Activated effector memory CD4-positive, alpha-beta T cell treated with anti-CD3 and anti-CD28 coated beads, Interleukin-2, amount 50 U/mL, for 16 hours (primary cell): ENCODE data around the gene DACT3.

ENCODE experiments used
- DNase-seq: peaks from one replicate; pipeline ENCODE4 v3.0.0-alpha.2; 2020

The DACT3 gene

DNA sequence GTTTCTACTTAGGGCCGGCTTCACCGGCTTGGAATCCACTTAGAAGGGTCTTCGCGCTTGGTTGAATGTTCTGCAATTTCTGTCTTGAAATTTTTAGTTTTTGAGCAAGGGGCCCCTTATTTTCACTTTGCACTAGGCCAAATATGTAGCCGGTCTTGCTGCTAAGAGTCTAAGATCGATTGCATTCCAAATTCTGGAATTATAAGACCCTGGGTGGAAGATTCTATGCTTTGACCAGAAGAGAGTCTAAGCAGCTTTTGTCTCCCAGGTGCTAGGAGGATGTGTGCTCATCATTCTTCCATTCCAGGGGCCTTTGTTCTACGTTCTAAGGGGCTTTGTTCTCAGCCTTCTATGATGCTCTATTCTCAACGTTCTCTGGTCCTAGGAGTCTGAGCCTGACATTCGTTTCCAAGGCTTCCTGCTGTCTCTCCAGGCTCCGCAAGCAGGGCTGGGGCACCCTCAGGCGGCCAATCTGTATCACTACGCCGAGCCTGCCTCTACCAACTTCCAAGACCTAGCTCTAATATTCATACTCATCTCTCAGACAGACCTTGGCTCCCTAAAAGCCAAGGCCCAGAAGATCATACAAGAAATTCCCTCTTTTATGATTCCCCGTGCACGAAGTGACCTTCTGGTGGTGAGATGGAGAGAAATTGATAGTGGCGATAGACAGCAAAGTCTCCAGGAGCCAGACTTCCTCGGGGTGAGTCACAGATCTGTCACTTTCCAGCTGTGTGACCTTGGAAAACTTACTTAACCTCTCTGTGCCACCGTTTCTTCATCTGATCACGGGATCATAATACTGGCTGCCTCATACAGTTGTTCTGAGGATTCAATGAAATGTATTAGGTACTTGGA is 982 bp upstream of the DACT3 start:
- DNase-seq: peak; percentile 90

DNA sequence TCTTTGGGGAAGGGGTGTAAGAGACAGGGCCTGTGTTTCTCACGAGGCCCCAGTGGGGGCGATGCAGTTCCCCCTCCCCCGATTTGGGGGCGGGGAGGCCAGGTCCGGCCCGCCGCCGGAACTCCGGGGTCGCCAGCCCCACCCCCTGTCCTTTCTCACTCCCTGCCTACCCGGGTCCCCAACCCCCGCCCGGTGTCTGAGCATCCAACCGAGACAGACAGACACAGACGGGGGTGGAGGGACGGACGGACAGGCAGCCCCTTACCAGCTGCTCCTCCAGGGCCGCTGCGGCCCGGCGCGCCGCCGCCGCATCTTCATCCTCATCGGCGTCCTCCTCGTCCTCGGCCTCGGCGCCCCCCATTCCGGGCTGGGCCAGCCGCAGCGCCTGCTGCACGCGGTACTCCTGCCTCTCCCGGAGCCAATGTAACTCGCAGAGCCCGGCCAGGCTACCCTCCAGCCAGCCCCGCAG is 397 bp downstream of the DACT3 start:
- DNase-seq: peak; percentile 70

DNA sequence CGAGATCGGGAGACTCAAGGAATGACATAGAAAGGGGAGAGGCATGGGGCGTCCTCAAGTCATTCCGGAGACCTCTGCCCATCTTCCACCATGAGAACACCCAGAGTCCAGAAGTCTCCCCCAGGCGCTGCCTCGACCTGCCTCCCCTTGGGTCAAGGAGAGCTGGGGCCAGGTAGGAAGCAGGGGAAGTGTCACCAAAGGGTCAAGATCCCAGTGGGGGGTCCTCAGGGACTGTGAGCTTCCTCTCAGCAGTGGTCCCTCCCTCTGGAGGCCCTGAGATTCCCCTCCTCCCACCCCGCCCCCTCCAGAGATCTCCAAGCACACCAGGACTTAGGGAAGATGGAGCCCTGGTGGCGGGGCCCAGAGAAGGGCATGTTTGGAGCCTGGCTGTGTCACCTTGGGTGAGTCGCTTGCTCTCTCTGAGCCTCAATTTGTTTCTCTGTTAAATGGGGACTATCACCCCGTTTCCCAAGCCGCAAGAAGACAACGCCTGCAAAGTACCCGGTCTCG is 919 bp downstream of the DACT3 start:
- DNase-seq: no peak

DNA sequence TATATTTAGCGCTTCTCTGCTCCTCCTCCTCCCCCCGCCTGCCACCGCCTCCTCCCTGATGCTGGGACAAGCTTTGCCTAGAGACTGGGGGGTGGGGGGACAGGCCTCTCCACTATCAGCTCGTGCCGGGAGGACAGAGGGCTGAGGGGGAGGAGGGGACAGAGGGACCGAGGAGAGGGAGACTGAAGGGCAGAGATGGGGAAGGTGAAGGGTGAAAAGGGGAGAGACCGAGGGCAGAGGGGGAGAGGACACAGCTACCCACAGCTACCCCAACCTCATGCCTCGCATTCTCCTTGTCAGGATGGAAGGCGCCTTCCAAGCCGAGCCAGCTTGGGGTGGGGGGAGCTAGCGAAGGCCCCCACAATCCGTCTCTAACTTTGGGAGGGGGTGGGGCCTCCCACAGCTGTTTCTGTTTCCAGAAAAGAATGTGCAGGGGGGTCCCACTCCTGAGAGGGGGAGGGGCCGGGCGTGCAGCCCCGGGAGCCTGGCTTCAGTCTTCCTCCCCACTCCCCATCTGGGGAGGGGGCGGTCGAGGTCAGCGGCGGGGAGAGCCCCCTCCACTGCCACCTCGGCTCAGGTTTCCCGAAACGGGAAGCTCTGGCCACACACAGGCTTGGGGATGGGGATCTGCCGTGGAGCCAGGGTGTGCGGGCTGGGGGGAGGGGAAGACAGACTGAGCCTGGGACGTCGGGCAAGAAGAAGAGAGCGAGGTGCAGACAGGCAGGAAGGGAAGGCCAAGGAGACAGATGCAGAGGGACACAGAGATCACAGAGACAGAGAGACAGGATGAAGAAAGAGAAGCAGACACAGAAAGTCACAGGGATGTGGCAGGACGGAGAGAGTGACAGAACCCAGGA is 1.6 kb downstream of the DACT3 start:
- no peak for DNase-seq

DNA sequence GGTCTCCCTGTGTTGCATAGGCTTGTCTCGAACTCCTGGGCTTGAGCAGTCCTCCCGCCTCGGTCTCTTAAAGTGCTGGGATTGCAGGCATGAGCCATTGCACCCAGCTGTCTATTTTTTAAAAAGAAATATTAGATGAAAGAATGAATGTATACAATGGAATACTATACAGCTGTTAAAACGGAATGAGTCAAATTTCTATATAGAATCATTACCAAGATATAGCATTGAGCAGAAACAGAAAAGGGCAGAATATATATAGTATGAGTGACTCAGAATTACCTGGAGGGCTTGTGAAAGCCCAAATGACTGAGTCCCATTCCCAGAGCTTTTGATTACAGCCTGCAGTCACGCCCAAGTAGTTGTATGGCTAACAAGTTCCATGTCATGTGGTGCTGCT is 4.4 kb downstream of the DACT3 start:
- no peak for DNase-seq

DNA sequence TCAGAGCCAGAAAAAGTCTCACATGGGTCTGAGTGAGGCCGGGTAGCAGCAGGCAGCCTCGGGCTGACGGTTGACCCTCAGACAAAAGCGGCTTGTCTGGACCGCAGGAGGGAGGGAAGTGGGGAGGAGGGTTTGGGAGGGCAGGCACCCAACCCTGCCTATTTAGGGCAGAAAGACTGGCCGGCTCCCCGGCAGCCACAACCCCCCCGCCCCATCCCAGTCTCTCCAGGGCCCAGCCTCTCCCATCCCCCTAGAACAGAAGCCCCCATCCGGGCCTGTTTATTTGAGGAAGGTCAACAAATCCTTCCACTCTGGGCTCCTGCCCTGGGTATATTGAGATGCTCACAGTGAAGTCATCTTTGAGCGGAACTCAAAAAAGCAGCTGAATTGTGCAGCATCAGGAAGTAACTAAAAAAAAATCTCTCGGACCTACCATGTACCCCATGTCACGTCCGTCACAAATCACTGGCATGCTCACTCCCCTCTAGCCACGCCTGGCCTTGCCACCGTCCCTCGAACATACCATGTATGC is 6.3 kb downstream of the DACT3 start:
- no peak for DNase-seq

DNA sequence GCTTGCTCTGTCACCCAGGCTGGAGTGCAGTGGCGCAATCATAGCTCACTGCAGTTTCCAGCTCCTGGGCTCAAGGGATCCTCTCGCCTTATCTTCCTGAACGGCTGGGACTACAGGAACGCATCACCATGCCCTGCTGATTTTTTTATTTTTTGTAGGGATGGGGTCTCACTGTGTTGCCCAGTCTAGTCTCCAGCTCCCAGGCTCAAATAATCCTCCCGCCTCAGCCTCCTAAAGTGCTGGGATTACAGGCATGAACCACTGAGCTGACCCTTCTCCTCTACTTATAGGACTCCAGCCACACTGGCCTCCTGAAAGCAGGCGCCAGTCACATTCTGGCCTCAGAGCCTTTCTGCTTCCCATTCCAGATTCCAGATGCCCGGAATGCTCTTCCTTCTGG is 10.5 kb downstream of the DACT3 start:
- DNase-seq: no peak

DNA sequence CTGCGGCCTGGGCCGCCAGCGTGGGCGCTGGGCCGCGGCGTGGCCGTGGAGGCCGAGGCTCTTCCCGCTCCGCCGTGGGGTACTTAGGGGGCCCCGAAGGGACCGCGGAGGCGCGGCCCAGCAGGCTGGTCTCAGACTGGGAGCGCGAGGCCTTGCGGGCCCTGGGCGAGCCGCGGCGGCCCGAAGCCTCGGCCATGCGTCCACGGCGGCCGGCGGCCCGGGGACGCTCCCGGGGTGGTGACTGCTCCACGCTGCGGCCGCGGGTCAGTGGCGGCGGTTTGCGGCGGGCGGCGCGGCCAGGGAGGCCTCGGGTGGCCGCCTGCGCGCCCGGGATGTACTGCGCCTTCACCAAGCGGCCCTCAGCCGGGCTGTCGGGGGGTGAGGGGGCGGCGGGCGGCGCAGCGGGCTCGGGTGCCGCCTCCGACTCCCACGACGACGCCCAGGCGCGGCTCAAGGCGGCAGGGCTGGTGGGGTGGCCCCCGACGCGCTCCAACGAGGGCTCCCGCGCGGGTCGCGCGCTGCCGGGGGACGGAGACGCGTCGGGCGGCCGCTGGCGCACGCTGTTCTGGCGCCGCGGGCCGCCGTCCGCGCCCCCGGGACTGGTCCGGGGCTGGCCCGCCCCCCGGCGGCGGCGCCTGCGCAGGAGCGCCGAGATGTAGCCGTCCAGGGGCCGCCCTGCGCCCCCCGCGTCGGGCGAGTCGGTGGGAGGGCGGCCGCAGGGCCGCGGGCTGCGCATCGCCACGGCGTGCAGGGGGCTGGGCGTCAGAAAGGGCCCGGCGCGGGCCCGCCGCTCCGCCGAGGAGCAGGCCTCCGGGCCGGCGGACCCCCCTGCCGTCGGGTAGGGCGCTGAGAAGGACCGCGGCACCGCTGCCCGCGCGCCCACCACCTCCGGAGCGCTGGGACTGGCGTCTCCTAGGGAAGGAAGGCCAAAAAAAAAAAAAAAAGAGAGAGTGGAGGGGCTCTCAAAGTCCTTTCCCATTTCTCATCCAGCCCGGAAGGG is 11.7 kb downstream of the DACT3 start:
- no peak for DNase-seq

DNA sequence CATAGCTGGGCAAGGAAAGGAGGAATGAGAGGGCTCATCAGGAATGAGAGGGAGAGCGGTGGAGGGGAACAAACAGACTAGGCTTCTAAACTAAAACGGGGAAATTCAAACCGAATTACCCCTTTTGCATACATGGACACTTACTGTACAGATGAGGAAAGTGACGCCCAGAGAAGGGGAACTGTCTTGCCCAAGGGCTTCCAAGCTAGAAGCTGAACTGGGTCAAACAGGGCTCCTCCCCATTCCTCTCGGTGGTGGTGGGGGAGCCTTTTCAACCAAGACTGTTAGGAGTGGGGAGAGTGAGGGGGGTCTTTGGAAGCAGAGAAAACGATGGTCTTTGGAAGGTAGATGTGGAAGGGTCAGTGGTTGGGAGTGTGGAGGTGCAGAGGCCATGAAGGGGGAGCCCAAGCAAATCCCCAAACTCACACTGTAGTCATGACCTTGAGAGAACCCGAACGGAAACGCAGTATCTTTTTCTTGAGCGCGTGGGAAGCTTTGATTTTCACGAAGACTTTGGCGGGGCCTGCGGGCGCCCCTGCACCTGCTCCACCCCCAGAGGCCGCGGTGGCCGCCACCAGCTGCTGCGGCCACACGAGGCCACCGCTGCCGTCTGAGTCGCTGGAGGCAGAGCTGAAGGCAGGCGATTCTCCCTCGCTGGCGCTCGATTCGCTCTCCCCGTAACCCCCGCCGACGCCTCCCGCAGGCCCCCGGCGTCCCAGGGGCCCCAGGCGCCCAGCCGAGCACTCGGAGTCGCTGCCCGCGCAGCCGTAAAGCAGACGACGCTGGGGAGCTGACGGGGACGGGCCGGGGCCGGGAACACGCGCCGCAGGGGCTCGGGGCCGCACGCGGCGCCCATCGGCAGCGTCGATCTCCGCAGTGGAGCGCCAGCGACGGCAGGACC is 12.7 kb downstream of the DACT3 start:
- DNase-seq: no peak

DNA sequence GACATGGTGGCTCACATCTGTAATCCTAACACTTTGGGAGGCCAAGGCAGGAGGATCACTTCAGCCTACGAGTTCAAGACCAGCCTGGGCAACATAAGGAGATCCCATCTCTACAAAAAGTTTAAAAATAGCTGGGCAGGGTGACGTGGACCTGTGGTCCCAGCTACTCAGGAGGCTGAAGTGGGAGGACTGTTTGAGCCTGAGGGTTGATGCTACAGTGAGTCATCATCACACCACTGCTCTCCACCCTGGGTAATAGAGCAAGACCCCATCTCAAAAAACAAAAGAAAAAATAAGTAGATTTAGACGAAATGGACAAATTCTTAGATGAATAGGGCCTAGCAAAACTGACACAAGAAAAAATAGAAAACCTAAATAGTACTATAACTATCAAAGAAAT is 14.6 kb downstream of the DACT3 start:
- no peak for DNase-seq

DNA sequence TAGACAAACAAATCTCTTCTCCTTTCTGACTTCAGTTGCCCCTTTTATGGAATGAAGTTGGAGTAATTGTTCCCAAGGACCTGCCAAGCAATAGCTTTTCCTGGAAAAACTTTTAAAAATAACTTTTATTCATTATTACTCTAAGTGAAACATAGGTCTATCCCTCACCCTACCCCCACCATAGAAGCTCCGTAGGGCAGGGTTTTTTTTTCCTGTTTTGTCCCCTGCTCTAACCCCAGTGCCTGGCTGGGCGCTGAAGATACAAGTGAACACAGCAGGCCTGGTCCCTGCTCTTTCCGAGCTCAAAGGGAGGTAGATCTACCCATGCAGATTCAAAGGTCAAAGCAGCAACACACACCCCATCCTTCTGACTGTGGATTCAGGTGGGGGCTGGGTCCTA is 16.3 kb downstream of the DACT3 start:
- DNase-seq: no peak

DNA sequence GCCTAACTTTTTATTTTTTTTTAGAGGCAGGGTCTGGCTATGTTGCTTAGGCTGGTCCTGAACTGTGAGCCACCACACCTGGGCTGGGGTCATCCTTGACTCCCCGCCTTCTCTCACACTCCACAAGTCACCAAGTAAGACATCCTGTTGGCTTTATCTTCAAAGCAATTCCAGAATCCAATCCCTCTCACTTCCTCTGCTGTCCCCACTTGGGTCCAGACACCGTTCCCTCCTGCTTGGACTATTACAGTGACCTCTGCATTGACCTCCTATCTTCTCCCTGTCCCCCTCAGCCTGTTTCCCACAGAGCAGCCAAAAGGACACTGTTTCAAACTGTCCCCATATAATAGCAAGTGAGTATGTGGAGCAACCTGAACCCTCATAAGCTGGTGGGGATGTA is 20.3 kb downstream of the DACT3 start:
- DNase-seq: no peak

DNA sequence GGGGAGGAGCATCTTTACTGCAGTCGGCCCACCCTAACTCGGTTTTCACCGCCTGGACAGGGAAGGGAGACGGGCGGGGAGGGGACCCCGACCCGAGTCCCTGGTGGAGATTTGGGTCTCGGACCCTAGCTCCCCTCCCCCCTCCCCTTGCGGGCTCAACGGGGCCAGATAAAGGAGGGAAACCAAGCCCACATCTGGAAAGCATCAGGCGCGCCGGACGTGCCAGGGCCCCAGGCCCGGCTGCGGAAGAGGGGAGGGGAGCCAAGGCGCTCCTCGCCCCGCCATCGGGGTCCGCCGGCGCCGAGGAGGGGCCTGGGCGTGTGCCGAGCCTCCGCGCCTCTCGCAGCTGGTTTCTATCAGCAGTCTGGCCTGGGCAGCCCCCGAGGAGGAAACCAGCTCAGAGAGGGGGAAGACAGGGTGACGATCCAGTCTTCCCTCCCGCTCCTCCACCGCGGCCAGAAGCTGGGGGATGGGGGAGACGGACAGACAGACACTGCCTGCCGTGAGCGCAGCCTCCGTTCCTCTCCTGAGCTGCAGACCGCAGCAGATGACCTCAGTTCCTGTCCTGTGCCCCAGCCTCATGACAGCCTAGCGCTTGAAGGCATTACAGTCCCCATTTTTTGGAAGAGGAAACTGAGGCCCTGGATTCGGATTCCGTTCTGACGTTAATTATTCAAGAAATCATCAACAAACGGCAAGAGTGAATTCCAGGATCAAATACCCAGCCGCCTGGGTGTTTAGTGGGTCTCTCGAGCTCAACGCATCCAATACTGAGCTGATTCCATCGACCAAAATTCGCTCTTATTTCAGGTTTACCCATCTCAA is 21.4 kb downstream of the DACT3 start:
- no peak for DNase-seq

DNA sequence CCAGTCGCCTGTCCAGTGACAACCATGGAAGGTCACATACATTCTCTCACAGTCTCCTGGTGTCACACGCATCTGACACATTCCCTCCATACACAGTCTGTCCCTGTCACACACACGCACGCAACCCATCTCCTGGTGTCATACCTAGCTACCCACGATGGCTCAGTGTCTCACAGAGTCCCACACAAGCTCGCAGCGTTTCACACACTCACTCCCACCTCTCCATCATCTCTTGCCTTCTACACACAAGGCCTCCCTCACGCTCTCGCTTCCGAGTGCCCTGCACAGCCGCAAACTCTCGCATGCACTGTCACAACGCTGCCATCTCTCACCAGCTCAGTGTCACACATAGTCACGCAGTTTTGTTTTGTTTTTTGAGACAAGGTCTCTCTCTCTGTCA is 23.8 kb downstream of the DACT3 start:
- DNase-seq: no peak

DNA sequence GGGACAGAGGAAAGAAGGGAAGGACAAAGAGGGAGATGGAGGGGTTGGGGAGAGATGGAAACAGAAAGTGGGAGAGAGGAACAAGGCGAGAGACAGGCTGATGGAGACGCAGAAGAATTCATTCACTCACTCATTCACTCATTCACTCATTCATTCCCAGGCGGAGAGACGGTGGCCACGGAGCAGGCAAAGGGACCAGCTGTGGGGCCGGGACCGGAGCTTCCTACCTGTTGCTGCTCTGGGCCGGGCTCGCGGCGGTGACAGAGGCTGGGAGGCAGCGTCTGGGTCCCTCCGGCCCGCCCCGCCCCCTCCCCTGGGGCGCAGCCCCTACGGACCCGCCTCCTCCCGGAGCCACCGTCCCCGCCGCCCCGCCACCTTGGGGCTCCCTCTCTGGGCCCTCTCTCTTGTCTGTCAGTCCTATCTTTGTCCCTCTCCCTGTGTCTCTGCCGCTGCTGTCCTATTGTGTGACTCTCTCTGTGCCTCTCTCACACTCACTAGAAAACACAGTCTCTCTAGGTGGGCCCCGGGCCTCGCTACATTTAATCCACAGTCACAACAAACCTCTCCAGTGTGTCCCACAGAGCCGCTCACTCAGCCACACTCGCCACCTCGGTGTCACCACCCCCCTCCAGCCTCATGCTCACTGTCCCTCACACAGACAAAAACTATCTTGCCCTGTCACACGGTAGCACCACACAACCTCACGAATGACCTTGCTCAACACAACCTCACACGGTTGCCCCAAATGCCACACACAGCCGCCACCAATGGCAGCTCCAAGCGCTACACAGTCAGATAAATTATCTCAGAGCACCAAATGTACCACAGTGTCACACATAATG is 24.8 kb downstream of the DACT3 start, which contains the start of gene GNG8:
Gene GNG8, minus strand, starts transcription at position 283 of the 842 bp plus-strand sequence. CDS start 1,520 bp downstream, outside the sequence.
- peak; percentile 76 for DNase-seq

DNA sequence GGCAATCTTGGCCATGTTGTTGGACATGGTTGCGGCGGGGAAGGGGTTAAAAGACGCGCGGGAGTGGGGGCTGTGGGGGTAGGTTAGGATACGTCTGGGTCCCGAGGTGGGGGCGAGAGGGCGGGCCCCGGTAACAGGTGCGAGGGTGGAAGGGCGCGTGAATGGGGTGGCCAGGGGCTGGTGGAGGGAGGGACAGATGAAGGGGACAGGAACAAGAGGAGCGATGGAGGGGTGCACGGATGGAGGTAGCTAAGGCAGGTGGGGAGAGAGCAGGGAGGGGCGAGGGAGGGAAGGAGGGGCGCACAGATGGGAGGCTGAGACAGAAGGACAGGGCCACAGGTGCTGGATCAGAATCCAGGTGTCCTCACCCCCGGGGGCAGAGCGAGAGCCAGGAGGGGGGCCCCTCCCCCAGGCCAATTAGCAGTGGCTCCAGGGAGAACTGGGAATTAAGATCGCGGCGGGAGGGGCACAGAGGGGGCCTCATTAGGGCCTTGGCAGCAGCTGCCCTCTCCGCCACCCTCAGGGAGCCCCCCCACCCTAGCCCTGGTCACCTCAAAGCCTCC is 26.2 kb downstream of the DACT3 start:
- no peak for DNase-seq

DNA sequence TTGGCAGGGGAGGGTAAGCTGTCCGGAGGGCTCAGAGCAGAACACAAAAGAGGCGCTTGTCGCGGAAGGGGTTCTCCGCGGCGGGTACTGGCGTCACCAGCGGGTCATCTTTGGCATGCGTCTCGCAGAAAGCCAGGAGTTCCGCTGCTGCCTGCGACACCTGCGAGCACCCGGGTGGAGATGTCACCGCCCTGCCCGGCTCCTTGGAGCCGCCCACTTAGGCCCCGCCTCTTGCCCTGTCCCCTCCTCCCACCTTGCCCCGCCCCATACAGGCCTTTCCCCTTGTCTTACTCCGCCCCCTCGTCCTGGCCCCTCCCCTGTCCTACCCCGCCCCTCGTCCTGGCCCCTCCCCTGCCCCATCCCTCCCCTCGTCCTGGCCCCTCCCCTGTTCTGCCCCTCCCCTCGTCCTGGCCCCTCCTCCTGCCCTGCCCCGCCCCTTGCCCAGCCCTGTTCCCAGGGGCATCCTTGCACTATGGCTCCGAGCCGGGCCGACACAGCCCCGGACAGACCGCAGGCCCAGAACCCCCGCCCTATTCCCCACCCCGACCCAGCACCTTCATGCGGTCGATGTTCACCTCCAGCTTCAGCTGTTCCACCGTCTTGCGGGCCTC is 26.8 kb downstream of the DACT3 start:
- DNase-seq: peak; percentile 96

DNA sequence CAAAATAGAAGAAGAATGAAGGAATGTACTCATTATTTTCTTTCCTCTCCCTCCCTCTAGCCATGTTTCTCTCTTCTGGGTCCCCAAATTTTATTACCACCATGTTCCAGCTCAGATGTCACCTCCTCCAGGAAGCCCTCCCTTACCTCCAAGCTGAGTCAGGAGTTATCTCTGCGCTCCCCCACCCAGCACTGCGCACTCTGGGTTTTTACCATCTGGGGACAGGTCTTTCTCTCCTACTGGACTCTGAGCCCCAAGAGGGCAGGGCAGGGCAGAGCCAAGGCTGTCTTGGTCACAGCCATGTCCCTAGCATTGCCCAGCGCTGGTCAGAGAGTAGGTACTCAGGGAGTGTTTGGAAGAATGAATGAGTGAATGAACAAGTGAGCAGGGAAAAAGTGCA is 27.9 kb downstream of the DACT3 start:
- DNase-seq: no peak
